SU-DHL-6 (cell line): ENCODE measurements around the gene UBE3C.

ENCODE experiments used
- H2AFZ ChIP-seq: fragments of 200-600 bp; sonication (generic); 2 replicates; pipeline ENCODE4 v1.6.1; 2014; ENCODE audit warnings: low read depth, mild to moderate bottlenecking, moderate library complexity, mixed read lengths, antibody characterized with exemption, low read length; ENCODE audit not compliant: severe bottlenecking
- H3F3A ChIP-seq: fragments of 200-600 bp; shearing (Covaris generic); 2 replicates; pipeline ENCODE4 v1.6.0; 2016; ENCODE audit warnings: antibody characterized with exemption, mild to moderate bottlenecking; ENCODE audit not compliant: insufficient read depth
- H3K27ac ChIP-seq: fragments of 200-600 bp; sonication (generic); 2 replicates; pipeline ENCODE4 v1.5.1; 2016; ENCODE audit warnings: low read depth, mild to moderate bottlenecking, low read length, moderate library complexity, mixed read lengths
- H3K27me3 ChIP-seq: fragments of 200-600 bp; sonication (generic), shearing (Covaris generic); 2 replicates; pipeline ENCODE4 v1.6.0; 2014; ENCODE audit warnings: mild to moderate bottlenecking, low read length
- H3K36me3 ChIP-seq: fragments of 200-600 bp; sonication (generic); 2 replicates; pipeline ENCODE4 v1.6.1; 2014; ENCODE audit warnings: mild to moderate bottlenecking, low read length, mixed read lengths
- H3K4me2 ChIP-seq: fragments of 300-600, 200-600 bp; shearing (Covaris generic), sonication (generic); 2 replicates; pipeline ENCODE4 v1.6.0; 2014; ENCODE audit warnings: low read length, low read depth, mild to moderate bottlenecking; ENCODE audit not compliant: poor library complexity, severe bottlenecking
- H3K4me3 ChIP-seq: fragments of 200-600 bp; sonication (generic); 2 replicates; pipeline ENCODE4 v1.5.1; 2014; ENCODE audit warnings: antibody characterized with exemption, low read length, mild to moderate bottlenecking, mixed read lengths; ENCODE audit not compliant: insufficient read depth, poor library complexity, severe bottlenecking
- H3K79me2 ChIP-seq: fragments of 200-600 bp; sonication (generic); 2 replicates; pipeline ENCODE4 v1.6.1; 2014; ENCODE audit warnings: mild to moderate bottlenecking, low read length, moderate library complexity; ENCODE audit not compliant: insufficient read depth
- H3K9ac ChIP-seq: fragments of 200-600 bp; sonication (generic); 2 replicates; pipeline ENCODE4 v1.7.0; 2014; ENCODE audit warnings: mild to moderate bottlenecking, low read length
- H3K9me2 ChIP-seq: fragments of 200-600 bp; sonication (generic); replicated peaks from 2 replicates; pipeline ENCODE4 v1.6.1; 2014; ENCODE audit warnings: low read length; ENCODE audit not compliant: insufficient read depth
- H3K9me3 ChIP-seq: fragments of 200-600 bp; sonication (generic); 2 replicates; pipeline ENCODE4 v1.6.1; 2014; ENCODE audit warnings: low read length, mixed read lengths; ENCODE audit not compliant: insufficient read depth
- H4K20me1 ChIP-seq: fragments of 200-600 bp; sonication (generic); 2 replicates; pipeline ENCODE4 v1.6.1; 2014; ENCODE audit warnings: low read depth, mild to moderate bottlenecking, antibody characterized with exemption, low read length, moderate library complexity, mixed read lengths
- EZH2phosphoT487 ChIP-seq: fragments of 200-600 bp; sonication (generic), shearing (Covaris generic); conservative IDR thresholded peaks from 2 replicates; pipeline ENCODE4 v1.6.1; 2018; ENCODE audit warnings: mild to moderate bottlenecking, antibody characterized with exemption, low read length, moderate library complexity, mixed read lengths
- TF ChIP-seq, protein P1 (sequence below): fragments of 200-600 bp; sonication (generic); IDR thresholded peaks from one replicate; pipeline ENCODE4 v1.5.1; 2017; ENCODE audit warnings: antibody characterized with exemption, mild to moderate bottlenecking, low read length, moderate library complexity; ENCODE audit not compliant: insufficient read depth, poor library complexity, severe bottlenecking

Gene UBE3C

DNA sequence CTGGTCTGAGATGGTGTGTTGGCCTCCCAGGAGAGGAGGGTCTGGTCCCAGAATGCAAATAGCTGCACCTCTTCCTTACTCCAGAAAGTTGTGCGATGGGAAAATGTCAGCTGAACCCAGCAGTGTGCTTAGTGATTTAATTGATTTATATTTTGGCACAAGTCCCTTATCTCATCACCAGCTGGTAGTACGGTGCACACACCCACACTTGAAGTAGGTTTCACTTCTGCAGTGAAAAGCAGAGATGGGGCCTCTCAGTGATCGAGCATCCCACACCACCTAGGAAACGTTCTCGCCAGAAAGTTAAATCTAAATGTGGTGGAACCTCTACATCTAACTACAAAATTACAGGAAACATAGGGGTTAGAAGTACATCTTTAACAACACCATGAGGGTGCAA lies 80.4 kb downstream of the UBE3C start:
- Histone ChIP-seq H3K27me3 (no peaks in the 10 kb centered on the region), H3K36me3 (peaks cover 6% of the 10 kb centered on the region; the same call in 1 of the 2 replicates), H4K20me1 (no peaks in the 10 kb centered on the region), H3K79me2 (no peaks in the 10 kb centered on the region), H2AFZ (no peak overlapping the region), H3K27ac (no peak overlapping the region), H3K4me3 (no peak overlapping the region), H3F3A (no peaks in the 10 kb centered on the region), H3K9me2 (no peaks in the 10 kb centered on the region), H3K4me2 (no peak overlapping the region), H3K9ac (no peak overlapping the region), H3K9me3 (no peaks in the 10 kb centered on the region)
- TF ChIP-seq EZH2phosphoT487 = no peak
- TF ChIP-seq, protein P1, sequence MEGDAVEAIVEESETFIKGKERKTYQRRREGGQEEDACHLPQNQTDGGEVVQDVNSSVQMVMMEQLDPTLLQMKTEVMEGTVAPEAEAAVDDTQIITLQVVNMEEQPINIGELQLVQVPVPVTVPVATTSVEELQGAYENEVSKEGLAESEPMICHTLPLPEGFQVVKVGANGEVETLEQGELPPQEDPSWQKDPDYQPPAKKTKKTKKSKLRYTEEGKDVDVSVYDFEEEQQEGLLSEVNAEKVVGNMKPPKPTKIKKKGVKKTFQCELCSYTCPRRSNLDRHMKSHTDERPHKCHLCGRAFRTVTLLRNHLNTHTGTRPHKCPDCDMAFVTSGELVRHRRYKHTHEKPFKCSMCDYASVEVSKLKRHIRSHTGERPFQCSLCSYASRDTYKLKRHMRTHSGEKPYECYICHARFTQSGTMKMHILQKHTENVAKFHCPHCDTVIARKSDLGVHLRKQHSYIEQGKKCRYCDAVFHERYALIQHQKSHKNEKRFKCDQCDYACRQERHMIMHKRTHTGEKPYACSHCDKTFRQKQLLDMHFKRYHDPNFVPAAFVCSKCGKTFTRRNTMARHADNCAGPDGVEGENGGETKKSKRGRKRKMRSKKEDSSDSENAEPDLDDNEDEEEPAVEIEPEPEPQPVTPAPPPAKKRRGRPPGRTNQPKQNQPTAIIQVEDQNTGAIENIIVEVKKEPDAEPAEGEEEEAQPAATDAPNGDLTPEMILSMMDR = no peak

DNA sequence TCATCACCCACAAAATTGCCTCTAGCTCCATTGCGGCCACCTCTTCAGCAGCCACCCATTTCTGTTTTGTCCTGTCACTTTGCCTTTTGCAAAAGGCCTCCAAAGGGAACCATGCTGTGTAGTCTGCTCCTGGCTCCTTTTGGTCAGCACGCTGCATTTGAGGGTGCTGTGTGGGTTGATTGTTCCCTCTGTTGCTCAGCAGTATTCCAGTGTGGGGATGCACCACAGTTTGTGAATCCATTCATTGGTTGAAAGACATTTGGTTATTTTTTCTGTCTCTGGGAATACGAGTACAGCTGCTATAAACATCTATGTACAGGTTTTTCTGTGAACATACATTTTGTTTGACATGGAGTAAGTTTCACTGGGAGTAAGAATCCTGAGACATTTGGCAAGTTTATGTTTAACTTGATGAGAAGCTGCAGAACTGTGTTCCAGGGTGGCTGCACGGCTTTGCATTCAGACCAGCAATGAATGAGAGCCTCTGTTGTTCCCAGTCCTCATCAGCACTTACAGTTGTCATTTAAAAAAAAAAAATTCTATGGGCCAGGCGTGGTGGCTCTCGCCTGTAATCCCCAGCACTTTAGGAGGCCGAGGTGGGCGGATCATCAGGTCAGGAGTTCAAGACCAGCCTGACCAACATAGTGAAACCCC lies 82.3 kb downstream of the UBE3C start:
- H3K36me3 ChIP-seq = peaks cover 11% of the 10 kb centered on the region; the same call in 1 of the 2 replicates
- no peak overlapping the region for H3K4me3 ChIP-seq
- H3K9me3 ChIP-seq = no peaks in the 10 kb centered on the region
- no peaks in the 10 kb centered on the region for H3F3A ChIP-seq
- no peak overlapping the region for H3K4me2 ChIP-seq
- H3K9me2 ChIP-seq = no peaks in the 10 kb centered on the region
- TF ChIP-seq, protein P1 = no peak
- TF ChIP-seq EZH2phosphoT487 = no peak
- no peaks in the 10 kb centered on the region for H3K27me3 ChIP-seq
- H3K79me2 ChIP-seq = no peaks in the 10 kb centered on the region
- H3K27ac ChIP-seq = no peak overlapping the region
- H4K20me1 ChIP-seq = no peaks in the 10 kb centered on the region
- no peak overlapping the region for H2AFZ ChIP-seq
- H3K9ac ChIP-seq = no peak overlapping the region

- no peak overlapping the region for H3K4me2 ChIP-seq
- H3K27ac ChIP-seq = no peak overlapping the region
- H3F3A ChIP-seq = no peaks in the 10 kb centered on the region
- H3K9me2 ChIP-seq = no peaks in the 10 kb centered on the region
- TF ChIP-seq, protein P1 = no peak
- no peaks in the 10 kb centered on the region for H3K79me2 ChIP-seq
- H2AFZ ChIP-seq = no peak overlapping the region
- H3K27me3 ChIP-seq = no peaks in the 10 kb centered on the region
- no peak overlapping the region for H3K9ac ChIP-seq
- peaks cover 7% of the 10 kb centered on the region; the same call in 1 of the 2 replicates for H3K36me3 ChIP-seq
- no peak overlapping the region for H3K4me3 ChIP-seq
- no peaks in the 10 kb centered on the region for H4K20me1 ChIP-seq
- H3K9me3 ChIP-seq = no peaks in the 10 kb centered on the region
Observed at GRCh38 chr7:157222687-157223086, 84.0 kb downstream of the UBE3C start.
